Endothelial cell of umbilical vein (primary cell): ENCODE results near the gene THSD7B. TPM values are rescaled to one million over a fixed set of nuclear protein-coding genes. Genes with fewer than 3 reads are reported as not detected.

Experiments used
- BruUV-seq: library from RNA; stranded (reverse); fragments of 400-500 nt; replicated peaks from 2 replicates; lab custom pipeline; 2021; lab: Mats Ljungman, UMichigan
- CTCF ChIA-PET: fragments of 300-600, 350-600 bp; sonication (Branson Sonifier 250); formaldehyde crosslinking; loops from one replicate; lab custom pipeline; 2021; ENCODE audit warnings: antibody characterized with exemption, inconsistent platforms; lab: Charles Lee
- POLR2A ChIA-PET: fragments of 300-600, 350-600 bp; sonication (Branson Sonifier 250); formaldehyde crosslinking; loops from one replicate; lab custom pipeline; 2021; ENCODE audit warnings: antibody characterized with exemption, inconsistent platforms; lab: Charles Lee
- DNase-seq: peaks from one replicate; pipeline ENCODE4 v3.0.0-alpha.2; 2011; ENCODE audit warnings: low read depth, low spot score
- FAIRE-seq: peaks from 2 replicates; lab custom pipeline; 2011; peaks lifted over from hg19 to GRCh38; lab: Jason Lieb, UNC
- H2AFZ ChIP-seq: 2 replicates; pipeline ENCODE4 v1.6.0; 2012; ENCODE audit warnings: low read depth, low read length, control low read depth, inconsistent platforms
- H3K27ac ChIP-seq: 2 replicates; pipeline ENCODE4 v1.5.1; 2011; ENCODE audit warnings: low read depth, mild to moderate bottlenecking, control low read depth, low read length, moderate library complexity; ENCODE audit not compliant: insufficient read depth
- H3K27me3 ChIP-seq, 2 experiments: 2 replicates each; pipeline versions ENCODE4 v1.6.0 to v1.6.1; 2011; ENCODE audit warnings: low read length in 2 of 2, mixed read lengths in 1 of 2; ENCODE audit not compliant: control insufficient read depth in 2 of 2, insufficient read depth in 2 of 2
- H3K36me3 ChIP-seq, 2 experiments: 2 replicates in 1 of 2; 3 replicates in 1 of 2; pipeline ENCODE4 v1.5.1; 2011; ENCODE audit warnings: low read length in 2 of 2, mild to moderate bottlenecking in 1 of 2, moderate library complexity in 1 of 2; ENCODE audit not compliant: control insufficient read depth in 2 of 2, insufficient read depth in 2 of 2; ENCODE audit errors: extremely low read depth in 1 of 2
- H3K4me1 ChIP-seq: 3 replicates; pipeline ENCODE4 v1.5.1; 2011; ENCODE audit warnings: mild to moderate bottlenecking, low read length; ENCODE audit not compliant: control insufficient read depth, insufficient read depth; ENCODE audit errors: extremely low read depth
- H3K4me2 ChIP-seq: 2 replicates; pipeline ENCODE4 v1.6.1; 2011; ENCODE audit warnings: low read length, control low read depth, mixed read lengths; ENCODE audit not compliant: insufficient read depth
- H3K4me3 ChIP-seq, 3 experiments: fragments of 200-600 bp in 1 of 3; sonication (generic), shearing (Covaris generic) in 1 of 3; replicated peaks in 1 of 3; 2 replicates each; pipeline ENCODE4 v1.5.1; 2011 to 2016; ENCODE audit warnings: control low read depth in 3 of 3, low read length in 3 of 3, mild to moderate bottlenecking in 2 of 3, inconsistent platforms in 1 of 3, low read depth in 1 of 3, moderate library complexity in 1 of 3; ENCODE audit not compliant: insufficient read depth in 1 of 3
- H3K79me2 ChIP-seq: 2 replicates; pipeline ENCODE4 v1.6.0; 2012; ENCODE audit warnings: low read length, inconsistent platforms; ENCODE audit not compliant: control insufficient read depth, insufficient read depth
- H3K9ac ChIP-seq: replicated peaks from 2 replicates; pipeline ENCODE3; 2011; ENCODE audit warnings: low read length, control low read depth; ENCODE audit not compliant: insufficient read depth; ENCODE audit errors: extremely low read depth
- H3K9me1 ChIP-seq: replicated peaks from 3 replicates; pipeline ENCODE4 v1.6.0; 2011; ENCODE audit warnings: mild to moderate bottlenecking, low read length; ENCODE audit not compliant: control insufficient read depth, insufficient read depth; ENCODE audit errors: extremely low read depth
- H3K9me3 ChIP-seq: replicated peaks from 2 replicates; pipeline ENCODE4 v1.5.1; 2012; ENCODE audit warnings: low read length, inconsistent platforms; ENCODE audit not compliant: control insufficient read depth, insufficient read depth
- H4K20me1 ChIP-seq: replicated peaks from 2 replicates; pipeline ENCODE3; 2011; ENCODE audit warnings: mild to moderate bottlenecking, low read length; ENCODE audit not compliant: control insufficient read depth, insufficient read depth; ENCODE audit errors: extremely low read depth
- EZH2 ChIP-seq: IDR thresholded peaks from 2 replicates; pipeline ENCODE4 v1.6.1; 2012; ENCODE audit warnings: borderline replicate concordance, low read depth, mild to moderate bottlenecking, moderate library complexity, low read length, inconsistent platforms; ENCODE audit not compliant: severe bottlenecking
- POLR2A ChIP-seq: IDR thresholded peaks from 2 replicates; pipeline ENCODE4 v1.6.1; 2012; ENCODE audit warnings: low read depth, mild to moderate bottlenecking, control low read depth, low read length
- dilution Hi-C: fragments of 300-500 bp; cut with MboI; formaldehyde crosslinking; loops from one replicate; pipeline ENCODE4 v1.15.0; 2019; ENCODE audit warnings: low sequenced_read_pairs; ENCODE audit not compliant: extremely low pct_ligation_motif_present
- intact Hi-C: fragments of 100-400 bp; cut with micrococcal nuclease; formaldehyde crosslinking; loops from one replicate; pipeline ENCODE4 v1.10.0; 2022
- polyA plus RNA-seq, 4 experiments: library from polyadenylated mRNA; depleted of rRNA in 3 of 4; stranded (reverse) in 3 of 4; unstranded in 1 of 4; fragments of >200 nt; gene quantifications; 2 replicates each; pipeline versions ENCODE4 v1.2.1 to v1.2.3, GENCODE V29; 2011 to 2012; ENCODE audit warnings: missing spikeins in 1 of 4
- total RNA-seq: library from RNA; stranded (reverse); gene quantifications from 2 replicates; pipeline ENCODE4 v1.2.3, GENCODE V29; 2021
- TF ChIP-seq, protein P1 (sequence below): IDR thresholded peaks from 2 replicates; pipeline ENCODE4 v1.6.1; 2011; ENCODE audit not compliant: insufficient read depth, insufficient read length

THSD7B gene
- total and polyA plus RNA-seq, 2 donors (not counting 3 experiments of a cell fraction or from before 2014, with no cell fraction given), result 0.04 TPM; not detected in 1

DNA sequence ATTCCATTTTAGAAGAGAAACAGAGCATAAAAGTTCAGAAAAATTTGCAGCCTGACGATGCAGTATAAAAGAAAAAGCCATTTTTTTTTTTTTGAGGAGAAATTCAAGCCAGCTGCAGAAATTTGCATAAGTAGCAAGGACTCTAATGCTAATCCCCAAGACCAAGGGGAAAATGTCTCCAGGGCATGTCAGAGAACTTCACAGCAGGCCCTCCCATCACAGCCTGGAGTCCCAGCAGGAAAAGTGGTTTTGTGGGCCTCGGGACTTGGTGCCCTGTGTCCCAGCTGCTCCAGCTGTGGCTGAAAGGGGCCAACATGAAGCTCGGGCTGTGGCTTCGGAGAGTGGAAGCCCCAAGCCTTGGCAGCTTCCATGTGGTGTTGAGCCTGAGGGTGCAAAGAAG is 873.6 kb downstream of the THSD7B start:
- CTCF ChIA-PET, result no interaction called here

DNA sequence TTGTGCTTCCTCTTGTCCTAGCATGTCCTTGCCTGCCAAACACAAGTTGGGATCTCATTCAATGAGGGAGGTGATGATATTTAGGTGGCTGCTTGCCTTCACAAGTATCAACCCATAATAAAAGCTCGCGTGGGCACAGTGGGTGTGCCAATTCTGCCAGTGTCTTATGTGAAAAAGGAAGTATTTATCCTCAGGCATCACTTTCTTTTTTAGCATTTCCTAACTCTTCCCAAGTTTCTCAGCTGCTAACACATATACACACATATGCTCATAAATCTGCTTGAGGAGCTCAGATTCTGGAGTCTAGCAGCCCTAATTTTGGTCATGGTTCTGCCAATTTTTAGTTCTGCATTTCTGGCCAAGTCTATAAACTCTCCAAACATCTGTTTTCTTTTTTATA is 879.4 kb downstream of the THSD7B start:
- Histone ChIP-seq H2AFZ (no peak overlapping the region), H3K27me3 (no peaks in the 10 kb centered on the region), H3K4me2 (no peak overlapping the region), H3K4me3 (no peak overlapping the region), H3K36me3 (no peaks in the 10 kb centered on the region), H3K27ac (no peak overlapping the region), H3K9me3 (no peaks in the 10 kb centered on the region), H3K79me2 (no peaks in the 10 kb centered on the region), H3K9ac (no peak overlapping the region), H3K4me1 (no peaks in the 10 kb centered on the region), H4K20me1 (no peaks in the 10 kb centered on the region), H3K9me1 (no peaks in the 10 kb centered on the region)
- no peak for TF ChIP-seq POLR2A
- no peak for TF ChIP-seq EZH2
- TF ChIP-seq, protein P1, sequence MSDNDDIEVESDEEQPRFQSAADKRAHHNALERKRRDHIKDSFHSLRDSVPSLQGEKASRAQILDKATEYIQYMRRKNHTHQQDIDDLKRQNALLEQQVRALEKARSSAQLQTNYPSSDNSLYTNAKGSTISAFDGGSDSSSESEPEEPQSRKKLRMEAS, result no peak
- DNase-seq (no peak), FAIRE-seq (no peak)
- POLR2A ChIA-PET, result no interaction called here
- no TSS peak for BruUV-seq
- CTCF ChIA-PET, result no interaction called here
- intact Hi-C loops (no loop called here), dilution Hi-C loops (no loop called here)

More for the DNA sequence above, 873.6 kb downstream of the THSD7B start:
- FAIRE-seq (no peak), DNase-seq (no peak)
- BruUV-seq, result no TSS peak
- POLR2A ChIA-PET, result no interaction called here
- H3K79me2 ChIP-seq, result no peaks in the 10 kb centered on the region
- no peaks in the 10 kb centered on the region for H3K36me3 ChIP-seq
- TF ChIP-seq EZH2, result no peak
- H3K9ac ChIP-seq, result no peak overlapping the region
- no peaks in the 10 kb centered on the region for H3K9me3 ChIP-seq
- no peak overlapping the region for H3K27ac ChIP-seq
- no peaks in the 10 kb centered on the region for H4K20me1 ChIP-seq
- no peaks in the 10 kb centered on the region for H3K4me1 ChIP-seq
- dilution Hi-C loops (no loop called here), intact Hi-C loops (no loop called here)
- no peak overlapping the region for H3K4me3 ChIP-seq
- H3K27me3 ChIP-seq, result no peaks in the 10 kb centered on the region
- H3K4me2 ChIP-seq, result no peak overlapping the region
- no peak overlapping the region for H2AFZ ChIP-seq
- no peaks in the 10 kb centered on the region for H3K9me1 ChIP-seq
